ENCODE data around the gene CHFR. TPM values are rescaled to one million over a fixed set of nuclear protein-coding genes. Genes with fewer than 3 reads are reported as not detected.

The CHFR gene
- total and polyA plus RNA-seq, 2 experiments from 2014 or later, result 23.0 to 42.7 TPM

- TF ChIP-seq NANOG (IDR thresholded peaks at IDR 0.05; ENCODE audit: borderline replicate concordance), result no peak
- TF ChIP-seq CTCF (conservative IDR thresholded peaks at IDR 0.05; ENCODE audit: low read depth in 2 of 2), result no peak
- no peak for TF ChIP-seq ZNF114 (CRISPR knock-in tag; IDR thresholded peaks at IDR 0.05)
Observed at GRCh38 chr12:132925597-132926414, 38.4 kb upstream of the CHFR start (continued).

GRCh38 chr12:132924356-132924755, 37.0 kb upstream of the CHFR start:
- Histone ChIP-seq H3K27me3 (ENCODE audit: insufficient read depth) (0 out of 2 replicates have a peak, but pooled peaks cover 4% of the 10 kb centered on the region), H4K20me1 (replicated peaks; ENCODE audit: insufficient read depth) (no peaks in the 10 kb centered on the region), H2AFZ (no peak overlapping the region), H3F3A (replicated peaks; ENCODE audit: low read depth) (0 out of 2 replicates have a peak, but pooled peaks cover 10% of the 10 kb centered on the region), H3K36me3 (ENCODE audit: insufficient read depth) (peaks cover 39% of the 10 kb centered on the region), H3K4me3 (no peak overlapping the region), H3K4me2 (no peak overlapping the region), H3K9me2 (ENCODE audit: insufficient read depth) (no peaks in the 10 kb centered on the region), H3K4me1 (ENCODE audit: insufficient read depth) (no peaks in the 10 kb centered on the region), H3K27ac (ENCODE audit: low read depth) (no peak overlapping the region), H3K79me2 (replicated peaks; ENCODE audit: insufficient read depth) (no peaks in the 10 kb centered on the region)
- Mint-ChIP-seq H3K27ac (no peak overlapping the region), H3K9me3 (peaks cover 100% of the 10 kb centered on the region), H3K4me1 (no peaks in the 10 kb centered on the region), H3K4me3 (no peak overlapping the region), H3K36me3 (ENCODE audit: low read depth) (peaks cover 87% of the 10 kb centered on the region), H3K27me3 (ENCODE audit: insufficient read depth, low read depth, poor library complexity) (peaks cover 5% of the 10 kb centered on the region)
- DNase-seq (ENCODE audit: low spot score) (no peak), ATAC-seq (no peak)
- TF ChIP-seq POLR2AphosphoS5 (IDR thresholded peaks at IDR 0.05; ENCODE audit: low read depth) (no peak), CREB1 (CRISPR knock-in tag; IDR thresholded peaks at IDR 0.05; ENCODE audit: low read depth) (no peak), EZH2 (IDR thresholded peaks at IDR 0.05; ENCODE audit: low read depth, unreplicated experiment) (no peak), NANOG (IDR thresholded peaks at IDR 0.05; ENCODE audit: borderline replicate concordance) (no peak), STAT1 (IDR thresholded peaks at IDR 0.05; ENCODE audit: unreplicated experiment) (no peak), REST (IDR thresholded peaks at IDR 0.05; ENCODE audit: unreplicated experiment) (no peak), ZNF462 (CRISPR knock-in tag; IDR thresholded peaks at IDR 0.05) (no peak), CTCF (conservative IDR thresholded peaks at IDR 0.05; ENCODE audit: low read depth in 2 of 2) (no peak), JUNB (IDR thresholded peaks at IDR 0.05; ENCODE audit: unreplicated experiment) (no peak), ZNF114 (CRISPR knock-in tag; IDR thresholded peaks at IDR 0.05) (no peak)

Data from GM23338 (cell line).